ENCODE measurements around the gene PARVA.

The PARVA gene

GRCh38 chr11:12375720-12376119, 1.7 kb upstream of the PARVA start:
- no peak for TF ChIP-seq TAF1 (IDR thresholded peaks at IDR 0.05; ENCODE audit: low read depth)
- no peak for TF ChIP-seq MAX (IDR thresholded peaks at IDR 0.05)
- no peak for TF ChIP-seq YY1 (IDR thresholded peaks at IDR 0.05; ENCODE audit: low read depth)
- no peak for TF ChIP-seq FOXM1 (IDR thresholded peaks at IDR 0.05; ENCODE audit: borderline replicate concordance, low read depth)
- TF ChIP-seq ZBTB7A (IDR thresholded peaks at IDR 0.05; ENCODE audit: low read depth) = no peak
- TF ChIP-seq REST (IDR thresholded peaks at IDR 0.05; ENCODE audit: low read depth) = no peak
- TF ChIP-seq RAD21 (IDR thresholded peaks at IDR 0.05; ENCODE audit: low read depth) = no peak
- TF ChIP-seq EP300 (IDR thresholded peaks at IDR 0.05; ENCODE audit: borderline replicate concordance) = no peak
- no peak for TF ChIP-seq NFIC (IDR thresholded peaks at IDR 0.05)
- TF ChIP-seq CEBPB (IDR thresholded peaks at IDR 0.05) = no peak
- no peak for TF ChIP-seq EGR1 (IDR thresholded peaks at IDR 0.05)
- no peak for TF ChIP-seq TEAD4 (IDR thresholded peaks at IDR 0.05)
- no peak for TF ChIP-seq CREB1 (IDR thresholded peaks at IDR 0.05; ENCODE audit: low read depth)
- no peak for TF ChIP-seq TCF12 (IDR thresholded peaks at IDR 0.05; ENCODE audit: low read depth)
- no peak for TF ChIP-seq USF1 (IDR thresholded peaks at IDR 0.05)

- TF ChIP-seq TAF1 (IDR thresholded peaks at IDR 0.05; ENCODE audit: low read depth) (no peak), FOXM1 (IDR thresholded peaks at IDR 0.05; ENCODE audit: borderline replicate concordance, low read depth) (no peak), MAX (IDR thresholded peaks at IDR 0.05) (no peak), TEAD4 (IDR thresholded peaks at IDR 0.05) (no peak), RAD21 (IDR thresholded peaks at IDR 0.05; ENCODE audit: low read depth) (no peak), EP300 (IDR thresholded peaks at IDR 0.05; ENCODE audit: borderline replicate concordance) (no peak), CREB1 (IDR thresholded peaks at IDR 0.05; ENCODE audit: low read depth) (no peak), USF1 (IDR thresholded peaks at IDR 0.05) (no peak), EGR1 (IDR thresholded peaks at IDR 0.05) (no peak), ZBTB7A (IDR thresholded peaks at IDR 0.05; ENCODE audit: low read depth) (no peak), TCF12 (IDR thresholded peaks at IDR 0.05; ENCODE audit: low read depth) (no peak), CEBPB (IDR thresholded peaks at IDR 0.05) (no peak), YY1 (IDR thresholded peaks at IDR 0.05; ENCODE audit: low read depth) (no peak), REST (IDR thresholded peaks at IDR 0.05; ENCODE audit: low read depth) (no peak), NFIC (IDR thresholded peaks at IDR 0.05) (no peak)
These were observed 901 bp upstream of the PARVA start for GRCh38 chr11:12376259-12377081.

GRCh38 chr11:12377824-12378593, 638 bp downstream of the PARVA start:
- TF ChIP-seq TEAD4 (IDR thresholded peaks at IDR 0.05) (peak; percentile 38; the same call in 1 of the 2 replicates), EGR1 (IDR thresholded peaks at IDR 0.05) (peak; percentile 77), MAX (IDR thresholded peaks at IDR 0.05) (peak; percentile 49), CEBPB (IDR thresholded peaks at IDR 0.05) (no peak)

GRCh38 chr11:12380565-12381325, 3.4 kb downstream of the PARVA start:
- TF ChIP-seq RAD21 (IDR thresholded peaks at IDR 0.05; ENCODE audit: low read depth) (no peak), CREB1 (IDR thresholded peaks at IDR 0.05; ENCODE audit: low read depth) (no peak), REST (IDR thresholded peaks at IDR 0.05; ENCODE audit: low read depth) (no peak), ZBTB7A (IDR thresholded peaks at IDR 0.05; ENCODE audit: low read depth) (no peak), YY1 (IDR thresholded peaks at IDR 0.05; ENCODE audit: low read depth) (no peak), MAX (IDR thresholded peaks at IDR 0.05) (no peak), FOXM1 (IDR thresholded peaks at IDR 0.05; ENCODE audit: borderline replicate concordance, low read depth) (no peak), EP300 (IDR thresholded peaks at IDR 0.05; ENCODE audit: borderline replicate concordance) (no peak), TAF1 (IDR thresholded peaks at IDR 0.05; ENCODE audit: low read depth) (no peak), CEBPB (IDR thresholded peaks at IDR 0.05) (no peak), NFIC (IDR thresholded peaks at IDR 0.05) (no peak), TCF12 (IDR thresholded peaks at IDR 0.05; ENCODE audit: low read depth) (no peak), TEAD4 (IDR thresholded peaks at IDR 0.05) (no peak), EGR1 (IDR thresholded peaks at IDR 0.05) (no peak), USF1 (IDR thresholded peaks at IDR 0.05) (no peak)

Data from Ishikawa (cell line).